GM20431 (cell line): ENCODE data around the gene FBXO5.
"Not testable (repeated sequence)": the region's sequence is repeated elsewhere in the genome, so short reads cannot be mapped to it uniquely, and the experiment has no call there.

Experiments
- in situ Hi-C: fragments of 300-500 bp; cut with MseI, MboI; formaldehyde crosslinking; loops from one replicate; pipeline ENCODE4 v1.15.0; 2020; ENCODE audit warnings: low sequenced_read_pairs; ENCODE audit not compliant: unreplicated experiment

Gene FBXO5

GRCh38 chr6:152999538-152999937, 16.7 kb upstream of the FBXO5 start:
- in situ Hi-C loops = not testable (repeated sequence)

DNA sequence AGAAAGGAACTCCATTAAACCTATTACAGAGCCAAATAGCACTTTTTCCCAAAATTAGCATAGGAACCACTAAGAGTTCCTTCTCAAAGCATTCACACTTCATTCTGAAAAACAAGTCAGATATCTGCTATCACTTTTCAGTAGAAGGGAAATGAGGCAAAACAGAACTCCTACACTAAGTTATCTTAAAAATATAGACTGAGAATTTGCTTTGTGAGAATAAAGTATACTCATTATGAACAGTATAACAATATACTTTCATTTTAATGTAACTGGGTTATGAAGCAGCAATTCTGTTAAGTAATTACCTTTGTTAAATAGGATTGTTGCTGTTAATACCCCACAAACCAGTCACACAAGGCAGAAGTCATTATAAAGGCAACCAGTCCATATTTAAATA, 11.0 kb upstream of the FBXO5 start:
- in situ Hi-C loops = no loop called here

DNA sequence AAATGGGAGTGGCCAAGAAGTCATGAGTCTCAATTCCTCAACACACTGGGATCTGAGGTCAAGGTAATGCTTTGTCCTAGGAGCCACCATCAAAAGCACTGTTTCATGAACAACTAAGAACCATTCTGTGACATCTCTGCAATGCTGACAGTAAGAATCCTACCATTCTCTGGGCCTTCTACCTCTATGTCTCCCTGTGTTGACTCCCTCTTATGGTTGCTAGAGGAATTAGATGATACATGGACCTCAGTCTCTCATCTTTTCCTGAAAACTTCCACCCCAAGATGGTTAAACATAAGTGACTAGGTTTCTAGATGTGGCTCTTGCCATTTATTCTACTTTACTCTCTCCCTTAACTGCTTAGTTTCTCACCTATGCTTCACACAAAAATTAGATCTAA, 10.6 kb upstream of the FBXO5 start:
- in situ Hi-C loops = no loop called here

DNA sequence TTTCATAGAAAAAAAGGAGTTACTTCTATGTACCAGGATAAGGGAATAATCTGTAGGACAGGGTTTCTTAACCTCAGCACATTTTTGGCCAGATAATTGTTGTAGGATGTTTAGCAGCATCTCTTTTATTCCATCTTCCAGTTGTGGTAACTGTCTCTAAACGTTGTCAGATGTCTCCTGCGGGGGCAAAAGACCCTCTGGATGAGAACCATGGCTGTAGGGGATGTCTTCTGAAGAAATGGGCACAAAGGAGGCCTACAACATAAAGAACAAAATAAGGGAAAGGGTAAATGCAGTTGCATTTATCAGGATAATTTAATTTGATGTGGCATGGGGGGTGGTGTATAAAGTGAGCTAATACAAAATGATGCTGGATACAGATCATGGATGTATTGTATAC, 4.1 kb upstream of the FBXO5 start:
- in situ Hi-C loops = no loop called here

DNA sequence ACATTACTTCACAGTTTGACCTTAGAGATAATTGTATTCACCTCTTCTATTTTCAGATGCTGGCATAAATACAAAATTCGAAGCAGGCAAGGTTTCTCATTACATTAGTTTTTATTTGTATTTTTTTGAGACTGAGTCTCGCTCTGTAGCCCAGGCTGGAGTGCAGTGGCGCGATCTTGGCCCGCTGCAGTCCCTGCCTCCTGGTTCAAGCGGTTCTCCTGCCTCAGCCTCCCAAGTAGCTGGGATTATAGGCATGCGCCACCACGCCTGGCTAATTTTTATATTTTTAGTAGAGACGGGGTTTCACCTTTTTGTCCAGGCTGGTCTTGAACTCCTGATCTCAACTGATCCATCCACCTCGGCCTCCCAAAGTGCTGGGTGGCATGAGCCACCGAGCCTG, 2.5 kb upstream of the FBXO5 start:
- in situ Hi-C loops = not testable (repeated sequence)

GRCh38 chr6:152984513-152984872, 1.7 kb upstream of the FBXO5 start:
- in situ Hi-C loops = no loop called here

DNA sequence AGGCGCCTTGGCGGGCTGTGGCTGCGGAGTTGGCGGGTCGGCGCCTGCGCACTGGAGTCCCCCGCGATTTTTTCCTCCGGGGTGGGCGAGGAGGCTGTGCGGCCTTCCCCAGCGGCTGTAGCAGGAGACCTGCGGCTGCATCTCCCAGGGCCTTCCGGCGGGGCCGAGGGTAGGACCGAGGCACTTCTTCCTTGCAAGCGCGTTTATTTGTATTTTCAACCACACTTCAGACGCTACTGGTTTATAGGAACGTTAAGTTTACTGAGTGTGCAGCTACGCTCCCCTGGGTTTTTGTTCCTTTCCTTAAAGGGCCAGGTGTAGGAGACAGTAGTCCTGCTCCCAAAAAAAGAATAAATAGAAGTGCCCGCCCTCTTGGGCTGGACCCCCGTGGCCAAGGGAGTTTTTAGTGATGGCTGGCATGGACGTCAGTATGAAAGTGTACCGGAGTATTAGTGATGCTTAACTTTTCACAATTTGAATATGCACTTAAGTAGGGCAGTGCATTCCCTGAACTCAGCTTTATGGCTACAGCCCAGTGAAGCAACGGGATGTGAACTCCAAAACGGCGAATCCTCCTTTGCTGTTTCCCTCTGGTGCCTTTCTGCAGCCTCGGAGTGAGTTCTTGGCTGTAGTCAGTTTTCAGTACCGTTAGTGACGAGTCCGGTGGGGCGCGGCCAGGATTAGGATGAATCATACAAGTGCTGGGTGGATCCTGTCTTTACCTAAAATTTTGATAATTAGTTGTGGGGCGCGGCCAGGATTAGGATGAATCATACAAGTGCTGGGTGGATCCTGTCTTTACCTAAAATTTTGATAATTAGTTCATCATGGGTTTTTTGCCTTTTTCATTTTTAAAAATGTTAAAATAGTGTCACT, 1.0 kb upstream of the FBXO5 start:
- in situ Hi-C loops = no loop called here

DNA sequence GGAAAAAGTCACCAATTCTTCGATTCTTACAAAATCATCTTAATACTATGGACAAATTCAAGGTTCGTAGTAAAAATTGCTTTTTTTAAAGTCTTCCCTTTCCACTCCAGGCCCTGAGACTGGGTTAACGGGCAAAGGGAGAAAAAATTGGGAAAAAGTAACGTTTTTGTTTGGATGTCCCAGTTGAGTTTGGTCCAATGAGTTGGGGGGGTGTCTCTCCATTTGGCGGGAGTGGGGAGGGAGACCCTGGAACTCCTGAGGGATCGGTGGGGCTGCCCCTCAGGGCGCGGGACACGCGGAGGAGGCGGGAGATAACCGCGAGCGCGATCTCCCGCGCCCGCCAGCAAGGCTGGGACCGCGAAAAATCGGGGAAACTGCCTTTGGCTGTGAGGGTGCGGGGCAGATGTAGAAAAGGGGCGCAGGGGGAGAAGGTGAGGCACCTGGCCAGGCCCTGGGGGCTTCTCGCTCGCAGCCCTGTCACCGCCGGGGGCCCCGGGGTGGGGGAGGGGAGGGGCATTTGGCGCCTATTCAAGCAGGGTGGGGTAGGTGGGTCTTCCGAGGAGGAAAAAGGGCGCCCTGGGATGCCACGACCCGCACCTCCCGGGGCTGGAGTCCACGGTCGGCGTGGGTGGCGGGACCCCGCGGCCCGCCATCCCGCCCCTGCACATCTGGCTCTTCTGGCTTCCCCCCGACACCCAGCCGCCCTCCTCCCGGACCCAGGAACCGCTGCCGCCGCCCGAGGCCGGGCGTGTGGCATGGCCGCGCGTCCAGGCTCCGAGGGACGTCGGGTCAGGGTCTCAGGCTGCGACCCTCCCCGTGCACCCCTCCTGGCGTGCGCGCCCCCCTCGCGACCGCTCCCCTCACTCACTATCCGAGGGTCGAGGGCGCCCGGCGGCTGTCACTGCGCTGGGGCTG, 595 bp downstream of the FBXO5 start:
- in situ Hi-C loops = no loop called here

- in situ Hi-C loops = no loop called here
Observed at GRCh38 chr6:152981219-152981618, 1.6 kb downstream of the FBXO5 start.

- in situ Hi-C loops = no loop called here
Observed at GRCh38 chr6:152980656-152981055, 2.2 kb downstream of the FBXO5 start.

- in situ Hi-C loops = no loop called here
Observed at GRCh38 chr6:152979116-152979515, 3.7 kb downstream of the FBXO5 start.

DNA sequence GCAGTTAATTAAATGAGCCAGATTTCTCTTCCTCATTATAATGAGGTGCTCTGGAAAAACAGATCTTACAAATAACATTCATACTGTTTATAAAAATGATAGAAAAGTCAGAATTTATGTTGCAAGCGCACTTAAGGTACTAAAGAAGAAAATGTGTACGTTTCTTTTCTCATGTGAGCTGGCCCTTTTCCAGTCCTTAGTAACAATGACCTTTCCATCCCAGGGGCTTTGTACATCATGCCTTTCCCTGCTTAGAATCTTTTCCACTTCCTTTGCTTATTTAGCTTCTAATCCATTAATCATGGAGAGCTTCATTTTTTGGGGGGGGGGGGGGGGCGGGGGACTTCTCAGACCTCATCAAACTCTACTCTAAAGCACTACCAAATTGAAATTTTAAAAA, 4.8 kb downstream of the FBXO5 start:
- in situ Hi-C loops = no loop called here

DNA sequence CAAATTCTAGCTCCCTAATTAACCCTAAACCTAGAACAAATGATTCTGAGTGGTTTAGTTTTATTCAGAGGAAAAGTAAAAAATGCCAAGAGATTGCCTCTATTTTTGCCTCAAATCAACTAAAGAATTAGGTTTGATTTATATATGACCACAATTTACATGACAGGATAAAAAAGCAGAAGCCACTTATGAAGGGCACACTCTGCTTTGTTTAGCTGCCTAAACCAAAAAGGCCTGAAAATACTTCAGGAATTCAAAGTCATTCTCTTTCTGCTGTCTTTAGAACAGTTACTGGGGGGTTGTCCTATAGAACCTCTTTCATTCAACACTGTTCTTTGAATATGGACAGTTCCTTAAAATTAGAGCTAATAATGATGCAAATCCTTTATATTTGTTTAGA, 5.3 kb downstream of the FBXO5 start:
- in situ Hi-C loops = no loop called here

DNA sequence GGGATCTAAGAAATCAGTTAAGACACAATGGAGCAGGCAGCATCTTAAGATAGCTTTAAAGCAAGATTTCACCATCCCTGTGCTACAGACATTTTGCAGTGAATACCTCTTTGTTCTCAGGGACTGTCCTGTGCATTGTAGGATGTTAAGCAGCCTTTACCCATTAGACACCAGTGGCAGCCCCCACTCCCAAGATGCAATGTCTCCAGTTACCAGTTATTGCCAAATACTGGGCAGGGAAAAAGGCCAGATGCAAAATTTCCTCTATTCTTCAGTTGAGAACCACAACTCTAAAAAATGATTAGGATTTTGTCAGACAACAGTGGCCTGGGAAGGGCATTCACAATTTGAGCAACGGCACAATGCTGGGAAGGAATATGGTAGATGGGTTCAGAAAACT, 6.1 kb downstream of the FBXO5 start:
- in situ Hi-C loops = no loop called here

DNA sequence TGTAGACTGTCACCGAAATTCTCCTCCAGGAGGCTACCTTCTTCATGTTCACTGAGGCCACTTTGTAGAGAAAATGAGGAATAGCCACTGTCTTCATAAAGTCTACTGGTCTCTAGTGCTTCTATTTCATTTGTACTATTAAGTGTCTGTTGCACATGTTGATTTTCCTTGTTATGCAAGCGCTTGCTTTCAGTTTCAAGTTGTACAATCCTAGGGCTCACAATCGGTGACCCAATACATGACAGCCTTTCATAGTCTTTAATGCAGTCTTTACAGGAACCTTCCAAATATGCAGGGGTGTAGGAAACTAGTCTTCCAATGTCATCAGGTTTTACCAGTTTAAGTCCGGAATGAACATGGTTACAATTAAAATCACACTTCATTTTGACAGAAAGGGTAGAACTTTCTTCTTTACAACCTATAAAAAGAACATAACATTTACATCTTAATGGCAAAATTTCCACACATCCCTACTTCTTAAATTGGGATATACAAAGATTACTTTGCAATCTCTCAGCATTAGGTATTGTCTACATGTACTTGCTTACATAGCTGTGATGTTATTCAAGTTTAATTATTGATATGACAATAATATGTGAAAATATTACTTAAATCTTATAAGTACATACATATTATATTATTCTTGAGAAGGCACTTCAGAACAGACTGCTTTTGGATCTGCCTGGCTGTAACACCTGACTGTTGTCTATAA, 7.5 kb downstream of the FBXO5 start:
- in situ Hi-C loops = no loop called here

DNA sequence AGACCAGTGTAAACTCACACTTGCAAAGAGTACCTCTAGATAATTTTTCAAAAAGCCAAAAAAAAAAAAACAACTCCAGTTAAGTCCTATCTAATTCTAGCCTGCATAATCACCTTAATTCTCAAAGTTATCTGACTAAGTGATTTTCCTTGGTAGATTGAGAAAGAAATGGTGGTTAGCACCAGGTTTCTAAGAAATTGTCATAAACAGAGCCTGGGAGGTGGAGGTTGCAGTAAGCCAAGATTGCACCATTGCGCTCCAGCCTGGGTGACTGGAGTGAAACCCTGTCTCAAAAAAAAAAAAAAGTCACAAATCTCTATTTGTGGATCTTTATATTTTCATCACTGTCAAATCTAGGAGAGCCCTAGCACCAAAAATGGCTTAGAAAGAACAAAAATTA, 8.9 kb downstream of the FBXO5 start:
- in situ Hi-C loops = no loop called here

GRCh38 chr6:152969688-152970418, 13.0 kb downstream of the FBXO5 start:
- in situ Hi-C loops = no loop called here

DNA sequence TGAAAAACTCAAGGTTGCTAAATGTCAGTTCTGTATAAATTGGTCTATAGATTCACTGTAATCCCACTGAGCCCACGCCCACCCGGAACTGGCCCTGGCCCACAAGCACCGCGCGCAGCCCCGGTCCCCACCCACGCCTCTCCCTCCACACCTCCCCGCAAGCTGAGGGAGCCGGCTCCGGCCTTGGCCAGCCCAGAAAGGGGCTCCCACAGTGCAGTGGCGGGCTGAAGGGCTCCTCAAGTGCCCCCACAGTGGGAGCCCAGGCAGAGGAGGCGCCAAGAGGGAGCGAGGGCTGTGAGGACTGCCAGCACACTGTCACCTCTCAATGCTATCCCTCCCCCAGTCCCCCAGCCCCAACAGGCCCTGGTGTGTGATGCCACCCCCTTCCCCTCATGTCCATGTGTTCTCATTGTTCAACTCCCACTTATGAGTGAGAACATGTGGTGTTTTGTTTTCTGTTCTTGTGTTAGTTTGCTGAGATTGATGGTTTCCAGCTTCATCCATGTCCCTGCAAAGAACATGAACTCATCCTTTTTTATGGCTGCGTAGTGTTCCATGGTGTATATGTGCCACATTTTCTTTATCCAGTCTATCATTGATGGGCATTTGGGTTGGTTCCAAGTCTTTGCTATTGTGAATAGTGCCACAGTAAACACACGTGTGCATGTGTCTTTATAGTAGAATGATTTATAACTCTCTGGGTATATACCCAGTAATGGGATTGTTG, 16.5 kb downstream of the FBXO5 start:
- in situ Hi-C loops = not testable (repeated sequence)

- in situ Hi-C loops = no loop called here
Observed at GRCh38 chr6:152959333-152959732, 23.5 kb downstream of the FBXO5 start.
